ELR (cell line): ENCODE results near the gene NANOS1.

Source experiments
- DNase-seq: peaks from one replicate; pipeline ENCODE4 v3.0.0-alpha.2; 2015; ENCODE audit warnings: low read depth

NANOS1 gene

GRCh38 chr10:119061352-119061751 is 31.8 kb downstream of the NANOS1 start:
- DNase-seq, result no peak

- DNase-seq, result no peak
Measured at GRCh38 chr10:119061926-119062325, 32.4 kb downstream of the NANOS1 start.

GRCh38 chr10:119070395-119071165 is 41.1 kb downstream of the NANOS1 start:
- DNase-seq, result no peak

GRCh38 chr10:119073584-119073983 is 44.1 kb downstream of the NANOS1 start:
- DNase-seq, result no peak

- peak; percentile 27 for DNase-seq
Measured at GRCh38 chr10:119078422-119079179, 49.1 kb downstream of the NANOS1 start.

- DNase-seq, result peak; percentile 82
Measured at GRCh38 chr10:119079599-119080520, 50.3 kb downstream of the NANOS1 start.

GRCh38 chr10:119080521-119081259 is 51.2 kb downstream of the NANOS1 start, which contains the start of gene EIF3A:
Gene EIF3A, minus strand, starts transcription at chr10:119080817. Its CDS starts 141 bp downstream, at chr10:119080676.
- peak; percentile 93 for DNase-seq
